CD4-positive, alpha-beta T cell treated with Interferon alpha-2 for 1 hour (primary cell): ENCODE measurements around the gene PADI2.
A peak's percentile ranks its signal among the peaks of the same experiment; 100 is the strongest.

Experiments used
- DNase-seq, 2 donors: peaks; one replicate each; pipeline ENCODE4 v3.0.0-alpha.2; 2020 to 2022

PADI2 gene

GRCh38 chr1:17137441-17137840 is 18.2 kb upstream of the PADI2 start:
- no peak for DNase-seq

- no peak for DNase-seq
Observed at GRCh38 chr1:17136936-17137335, 17.7 kb upstream of the PADI2 start.

- no peak for DNase-seq
Observed at GRCh38 chr1:17136145-17136544, 16.9 kb upstream of the PADI2 start.

GRCh38 chr1:17135530-17135929 is 16.3 kb upstream of the PADI2 start:
- no peak for DNase-seq

- DNase-seq: no peak
Observed at GRCh38 chr1:17134724-17135123, 15.5 kb upstream of the PADI2 start.

GRCh38 chr1:17134034-17134433 is 14.8 kb upstream of the PADI2 start:
- no peak for DNase-seq

- DNase-seq: no peak
Observed at GRCh38 chr1:17130138-17130635, 10.9 kb upstream of the PADI2 start.

- no peak for DNase-seq
Observed at GRCh38 chr1:17128361-17128760, 9.1 kb upstream of the PADI2 start.

GRCh38 chr1:17125756-17126237 is 6.5 kb upstream of the PADI2 start:
- peak; percentile 78 to 79 for DNase-seq

- no peak for DNase-seq
Observed at GRCh38 chr1:17123196-17124045, 4.2 kb upstream of the PADI2 start.

GRCh38 chr1:17122521-17123164 is 3.4 kb upstream of the PADI2 start:
- DNase-seq: no peak

- no peak for DNase-seq
Observed at GRCh38 chr1:17121881-17122280, 2.6 kb upstream of the PADI2 start.

- DNase-seq: no peak
Observed at GRCh38 chr1:17120962-17121837, 1.9 kb upstream of the PADI2 start.

GRCh38 chr1:17120481-17120877 is 1.2 kb upstream of the PADI2 start:
- no peak for DNase-seq

GRCh38 chr1:17119773-17120480 is 676 bp upstream of the PADI2 start:
- DNase-seq: peak in 1 of 2 donors; percentile 10

GRCh38 chr1:17118706-17119075 is 560 bp downstream of the PADI2 start:
- DNase-seq: no peak

- DNase-seq: no peak
Observed at GRCh38 chr1:17118268-17118667, 983 bp downstream of the PADI2 start.

GRCh38 chr1:17117451-17118265 is 1.6 kb downstream of the PADI2 start:
- no peak for DNase-seq

- no peak for DNase-seq
Observed at GRCh38 chr1:17116643-17117042, 2.6 kb downstream of the PADI2 start.

- no peak for DNase-seq
Observed at GRCh38 chr1:17113963-17114362, 5.3 kb downstream of the PADI2 start.

- DNase-seq: no peak
Observed at GRCh38 chr1:17112496-17113236, 6.6 kb downstream of the PADI2 start.
